HG03342 (cell line): ENCODE measurements around the gene MLXIP.

Experiments used
- ATAC-seq: cut with Tn5 transposase; IDR thresholded peaks from one replicate; pipeline ENCODE4 v1.9.1; 2021; ENCODE audit warnings: mild to moderate bottlenecking, moderate library complexity; ENCODE audit not compliant: unreplicated experiment

Gene MLXIP

GRCh38 chr12:122124370-122124769 is 45.8 kb downstream of the MLXIP start:
- no peak for ATAC-seq

- ATAC-seq: no peak
These were observed 47.1 kb downstream of the MLXIP start for GRCh38 chr12:122125452-122126341.

- ATAC-seq: no peak
These were observed 47.7 kb downstream of the MLXIP start for GRCh38 chr12:122126342-122126635.

DNA sequence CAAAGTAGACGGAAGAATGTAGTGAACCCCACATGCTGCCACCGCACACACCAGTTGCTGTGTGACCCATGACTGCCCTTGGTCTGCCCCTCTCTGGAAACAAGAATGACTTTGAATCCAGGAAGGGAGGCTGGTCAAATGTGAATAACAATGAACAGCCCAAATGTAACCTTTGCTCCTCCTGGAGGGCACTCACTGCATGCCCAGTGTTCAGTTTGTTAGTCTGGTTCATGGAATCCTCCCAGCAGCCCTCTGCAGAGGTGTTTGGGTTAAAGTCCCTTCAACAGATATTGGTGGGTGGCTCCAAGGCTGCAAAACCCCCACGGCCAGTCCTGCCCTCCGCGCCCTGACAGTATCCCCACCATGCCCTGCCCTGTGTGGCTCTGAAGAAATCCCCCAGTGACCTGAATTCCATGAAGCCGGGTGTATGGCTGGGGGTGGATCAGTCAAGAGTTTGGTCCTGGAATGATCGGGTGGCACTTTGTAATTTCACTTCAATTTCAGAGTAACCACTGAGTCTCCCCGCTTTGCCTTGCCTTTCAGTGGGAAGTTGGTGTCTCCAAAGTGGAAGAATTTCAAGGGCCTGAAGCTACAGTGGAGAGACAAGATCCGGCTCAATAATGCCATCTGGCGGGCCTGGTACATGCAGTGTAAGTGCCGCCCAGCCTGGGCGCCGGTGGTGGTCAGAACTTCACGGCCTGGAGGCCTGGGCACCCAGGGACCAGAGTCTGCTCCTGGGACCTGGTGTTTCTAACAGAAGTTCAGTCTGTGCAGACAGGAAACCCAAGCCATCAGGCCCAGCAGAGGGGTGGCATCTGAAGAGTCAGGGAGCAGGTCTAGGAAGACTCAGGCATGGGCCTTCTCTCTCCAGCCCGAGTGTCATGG is 48.4 kb downstream of the MLXIP start:
- ATAC-seq: no peak

DNA sequence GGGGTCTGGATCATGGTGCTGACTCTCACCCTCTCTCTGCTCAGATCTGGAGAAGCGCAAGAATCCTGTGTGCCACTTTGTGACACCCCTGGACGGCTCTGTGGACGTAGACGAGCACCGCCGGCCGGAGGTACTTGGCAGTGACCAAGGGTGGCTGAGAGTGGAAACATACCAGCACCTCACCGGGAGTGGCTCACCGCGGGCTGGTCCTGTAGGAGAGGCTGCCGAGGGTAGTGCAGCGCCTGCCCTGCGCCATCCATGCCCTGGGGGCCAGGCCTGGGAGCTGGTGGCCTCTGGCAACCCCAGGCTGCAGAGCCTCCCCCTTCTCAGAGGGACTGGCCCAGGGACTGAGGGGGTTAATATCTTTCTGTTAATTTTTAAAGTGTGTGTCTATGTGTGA is 49.3 kb downstream of the MLXIP start:
- ATAC-seq: no peak

DNA sequence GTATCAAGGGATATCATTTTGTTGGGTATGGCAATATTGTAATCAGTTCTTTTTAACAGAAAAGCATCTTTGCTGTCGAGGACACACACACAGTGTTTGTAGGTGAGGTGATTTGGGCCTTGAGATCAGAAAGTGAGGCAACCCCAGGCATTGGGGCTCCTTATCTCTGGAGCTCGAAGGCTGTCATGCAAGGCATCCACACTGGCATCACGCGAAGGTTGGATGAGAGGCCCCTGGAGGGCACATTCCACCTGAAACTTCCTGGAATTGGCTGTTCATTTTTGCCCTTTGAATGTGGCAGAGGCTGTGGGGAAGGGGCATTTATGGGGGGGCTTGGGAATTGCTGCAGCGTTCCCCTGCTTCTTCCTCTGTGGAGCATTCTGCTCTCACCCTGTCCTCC is 49.9 kb downstream of the MLXIP start:
- no peak for ATAC-seq

DNA sequence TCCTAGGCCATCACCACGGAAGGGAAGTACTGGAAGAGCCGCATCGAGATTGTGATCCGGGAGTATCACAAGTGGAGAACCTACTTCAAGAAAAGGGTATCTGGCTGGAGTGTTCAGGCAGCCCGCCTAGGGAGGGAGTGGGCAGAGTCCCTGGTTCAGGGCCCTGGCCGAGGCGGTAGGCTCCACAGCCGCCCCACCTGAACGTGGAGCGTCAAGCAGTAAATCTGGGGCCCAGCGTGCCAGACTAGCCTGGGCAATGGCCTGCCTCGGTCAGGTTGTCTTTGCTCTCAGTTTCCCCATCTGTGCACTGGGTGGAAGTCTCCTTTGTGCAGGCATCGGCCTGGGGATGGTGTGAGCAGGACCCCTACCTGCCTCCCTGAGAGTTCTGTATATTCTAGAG is 50.6 kb downstream of the MLXIP start:
- ATAC-seq: no peak

DNA sequence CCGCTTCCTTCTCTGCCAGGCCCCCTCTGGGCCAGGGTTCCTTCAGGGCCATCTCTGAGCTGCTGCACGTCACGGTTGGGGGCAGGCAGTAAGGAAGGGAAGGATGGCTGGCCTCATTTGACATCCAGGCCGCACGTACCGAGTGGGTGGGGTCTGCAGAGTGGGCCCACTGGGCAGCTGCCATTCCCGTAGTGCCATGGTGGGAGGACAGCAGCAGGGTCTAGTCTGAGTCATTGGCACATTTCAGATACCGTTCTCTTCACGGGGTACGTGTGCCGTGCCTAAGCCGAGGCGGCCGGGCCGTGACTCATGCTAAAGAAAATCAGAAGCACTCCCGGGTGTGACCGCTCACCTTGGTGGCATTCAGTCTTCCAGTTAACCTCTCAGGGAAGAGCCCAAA is 51.6 kb downstream of the MLXIP start:
- no peak for ATAC-seq

GRCh38 chr12:122133192-122133950 is 54.8 kb downstream of the MLXIP start:
- no peak for ATAC-seq

- ATAC-seq: no peak
These were observed 57.0 kb downstream of the MLXIP start for GRCh38 chr12:122135437-122136031.

GRCh38 chr12:122137229-122137628 is 58.7 kb downstream of the MLXIP start:
- no peak for ATAC-seq

DNA sequence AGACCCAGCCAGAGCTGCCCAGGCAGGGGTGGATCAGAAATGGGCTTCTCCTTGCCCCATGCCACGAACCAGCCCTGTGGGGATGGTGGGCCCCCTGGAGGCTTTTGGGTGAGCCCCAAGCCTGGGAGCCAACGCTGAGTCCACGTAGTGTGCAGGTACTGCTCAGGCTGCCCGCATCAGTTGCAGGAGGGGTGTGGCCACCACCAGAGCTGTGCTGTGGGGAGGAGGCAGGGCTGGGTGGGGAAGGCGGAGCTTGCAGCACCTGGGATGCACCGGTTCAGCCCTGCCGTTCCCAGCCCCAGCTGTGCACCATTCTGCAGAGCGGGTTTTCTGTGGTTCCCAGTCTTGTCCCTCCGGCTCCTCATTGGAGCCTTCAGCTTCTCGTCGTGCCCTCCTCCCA is 59.1 kb downstream of the MLXIP start:
- no peak for ATAC-seq

DNA sequence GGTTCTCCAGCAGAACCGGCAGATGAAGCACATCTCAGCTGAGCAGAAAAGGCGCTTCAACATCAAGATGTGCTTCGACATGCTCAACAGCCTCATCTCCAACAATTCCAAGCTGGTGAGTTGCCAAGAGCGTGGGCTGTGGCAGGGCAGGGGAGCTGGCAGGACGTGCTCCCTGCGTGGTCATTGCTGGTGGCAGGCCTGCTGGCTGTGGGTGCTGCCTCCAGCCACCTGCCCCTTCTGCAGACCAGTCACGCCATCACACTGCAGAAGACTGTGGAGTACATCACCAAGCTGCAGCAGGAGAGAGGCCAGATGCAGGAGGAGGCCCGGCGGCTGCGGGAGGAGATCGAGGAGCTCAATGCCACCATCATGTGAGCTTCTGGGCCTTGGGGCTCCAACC is 59.6 kb downstream of the MLXIP start:
- no peak for ATAC-seq

GRCh38 chr12:122138616-122139015 is 60.1 kb downstream of the MLXIP start:
- ATAC-seq: no peak

DNA sequence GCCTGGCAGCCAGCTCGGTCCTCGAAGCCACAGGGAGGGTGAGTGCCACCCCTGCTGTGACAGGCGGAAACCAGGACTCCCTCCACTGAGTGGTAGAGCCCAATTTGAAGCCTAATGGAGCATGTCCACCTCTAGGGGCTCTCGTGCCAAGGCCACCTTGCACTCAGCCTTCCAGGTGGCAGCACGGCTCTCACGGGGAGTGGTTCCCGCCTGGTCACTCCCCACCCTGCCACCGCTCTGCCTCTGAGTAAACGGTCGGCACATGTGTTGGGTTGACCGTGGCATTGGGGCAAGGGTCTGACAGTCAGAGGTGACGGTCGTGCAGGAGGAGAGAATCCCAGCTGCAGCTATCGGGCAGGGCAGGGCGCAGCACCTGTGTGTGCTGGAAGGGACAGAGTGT is 60.7 kb downstream of the MLXIP start:
- no peak for ATAC-seq

GRCh38 chr12:122139941-122140340 is 61.4 kb downstream of the MLXIP start:
- no peak for ATAC-seq

GRCh38 chr12:122140467-122141257 is 62.1 kb downstream of the MLXIP start:
- no peak for ATAC-seq

DNA sequence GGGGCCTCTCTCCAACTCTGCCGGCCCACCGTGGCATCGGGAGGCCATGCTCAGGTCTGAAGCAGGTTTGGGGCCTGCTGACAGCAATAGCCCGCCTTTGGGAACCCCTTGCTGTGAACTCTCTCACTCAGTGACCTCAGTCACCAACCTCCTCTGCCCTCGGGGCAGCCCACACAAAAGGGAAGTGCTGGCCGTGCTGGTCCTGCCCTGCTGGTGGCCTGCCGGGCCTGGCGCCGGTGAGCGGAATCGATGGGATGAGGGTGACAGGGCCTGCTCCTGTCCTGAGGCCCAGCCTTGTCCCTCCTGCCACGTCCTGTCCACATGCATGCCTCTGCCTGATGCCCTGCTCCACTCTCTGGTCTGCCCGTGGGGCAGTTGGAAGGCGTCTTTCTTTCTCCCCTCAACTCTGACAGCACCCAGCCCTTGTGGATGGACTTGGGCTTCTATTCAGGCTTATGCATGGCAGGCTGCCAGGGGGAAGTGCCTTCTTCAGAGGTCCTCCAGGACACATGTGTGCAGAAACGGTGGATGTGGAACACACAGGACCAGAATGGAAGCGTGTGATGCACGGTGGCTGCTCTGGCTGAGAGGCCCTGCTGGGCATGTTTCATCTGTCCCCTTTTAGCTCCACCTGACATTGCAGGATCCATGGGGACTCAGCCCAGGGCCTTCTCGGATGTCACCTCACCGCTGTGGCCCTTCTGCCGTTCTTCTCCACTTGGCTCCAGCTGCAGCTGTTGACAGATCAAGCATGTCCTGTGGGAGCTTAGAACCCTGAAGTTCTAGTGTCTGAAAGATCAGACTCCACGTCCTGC is 63.6 kb downstream of the MLXIP start:
- no peak for ATAC-seq

- ATAC-seq: no peak
These were observed 64.3 kb downstream of the MLXIP start for GRCh38 chr12:122142857-122143256.
